ENCODE data around the gene TRIOBP.
"Not testable (repeated sequence)": the region's sequence is repeated elsewhere in the genome, so short reads cannot be mapped to it uniquely, and the experiment has no call there.

TRIOBP gene

GRCh38 chr22:37696657-37697537 is at the start of gene TRIOBP:
TSS of gene TRIOBP (plus strand) at chr22:37697048. CDS start at chr22:37701366, 4,318 bp downstream.
- Histone ChIP-seq H3K36me3 (ENCODE audit: insufficient read depth, low read depth, low read length) (peaks cover 36% of the 10 kb centered on the region), H3K27me3 (ENCODE audit: insufficient read depth, low read length) (no peaks in the 10 kb centered on the region), H3K27ac (ENCODE audit: low read length) (peak within 1 kb of the TSS; percentile 82), H3K4me1 (ENCODE audit: insufficient read depth, low read length) (peaks cover 5% of the 10 kb centered on the region; the same call in 1 of the 2 replicates), H3K9ac (ENCODE audit: low read depth, low read length) (peak within 1 kb of the TSS; percentile 87; the same call in 1 of the 2 replicates), H3K9me3 (ENCODE audit: insufficient read depth, low read depth, low read length) (no peaks in the 10 kb centered on the region), H3K4me3 (ENCODE audit: low read length) (peak within 1 kb of the TSS; percentile 91)

- Histone ChIP-seq H3K27me3 (ENCODE audit: insufficient read depth, low read length) (no peaks in the 10 kb centered on the region), H3K4me3 (ENCODE audit: low read length) (no peak overlapping the region), H3K4me1 (ENCODE audit: insufficient read depth, low read length) (no peaks in the 10 kb centered on the region), H3K9me3 (ENCODE audit: insufficient read depth, low read depth, low read length) (no peaks in the 10 kb centered on the region), H3K27ac (ENCODE audit: low read length) (no peak overlapping the region), H3K9ac (ENCODE audit: low read depth, low read length) (no peak overlapping the region), H3K36me3 (ENCODE audit: insufficient read depth, low read depth, low read length) (peaks cover 62% of the 10 kb centered on the region)
Observed at GRCh38 chr22:37647317-37647716, 49.5 kb upstream of the TRIOBP start.

- no peaks in the 10 kb centered on the region for H3K27me3 ChIP-seq (ENCODE audit: insufficient read depth, low read length)
- H3K9me3 ChIP-seq (ENCODE audit: insufficient read depth, low read depth, low read length) = no peaks in the 10 kb centered on the region
- H3K4me1 ChIP-seq (ENCODE audit: insufficient read depth, low read length) = no peaks in the 10 kb centered on the region
- H3K36me3 ChIP-seq (ENCODE audit: insufficient read depth, low read depth, low read length) = peaks cover 61% of the 10 kb centered on the region
- no peak overlapping the region for H3K4me3 ChIP-seq (ENCODE audit: low read length)
- H3K9ac ChIP-seq (ENCODE audit: low read depth, low read length) = no peak overlapping the region
- H3K27ac ChIP-seq (ENCODE audit: low read length) = no peak overlapping the region
Observed at GRCh38 chr22:37647928-37648327, 48.9 kb upstream of the TRIOBP start.

- Histone ChIP-seq H3K9me3 (ENCODE audit: insufficient read depth, low read depth, low read length) (no peaks in the 10 kb centered on the region), H3K27ac (ENCODE audit: low read length) (no peak overlapping the region), H3K36me3 (ENCODE audit: insufficient read depth, low read depth, low read length) (peaks cover 51% of the 10 kb centered on the region), H3K27me3 (ENCODE audit: insufficient read depth, low read length) (no peaks in the 10 kb centered on the region), H3K4me3 (ENCODE audit: low read length) (no peak overlapping the region), H3K9ac (ENCODE audit: low read depth, low read length) (no peak overlapping the region), H3K4me1 (ENCODE audit: insufficient read depth, low read length) (no peaks in the 10 kb centered on the region)
Observed at GRCh38 chr22:37650463-37651136, 46.2 kb upstream of the TRIOBP start.

GRCh38 chr22:37654563-37655251 is 42.1 kb upstream of the TRIOBP start:
- H3K9ac ChIP-seq (ENCODE audit: low read depth, low read length) = no peak overlapping the region
- 0 out of 2 replicates have a peak, but pooled peaks cover 3% of the 10 kb centered on the region for H3K4me1 ChIP-seq (ENCODE audit: insufficient read depth, low read length)
- H3K27me3 ChIP-seq (ENCODE audit: insufficient read depth, low read length) = no peaks in the 10 kb centered on the region
- peaks cover 37% of the 10 kb centered on the region for H3K36me3 ChIP-seq (ENCODE audit: insufficient read depth, low read depth, low read length)
- H3K4me3 ChIP-seq (ENCODE audit: low read length) = no peak overlapping the region
- no peak overlapping the region for H3K27ac ChIP-seq (ENCODE audit: low read length)
- no peaks in the 10 kb centered on the region for H3K9me3 ChIP-seq (ENCODE audit: insufficient read depth, low read depth, low read length)

GRCh38 chr22:37655252-37655563 is 41.6 kb upstream of the TRIOBP start:
- H3K4me1 ChIP-seq (ENCODE audit: insufficient read depth, low read length) = 0 out of 2 replicates have a peak, but pooled peaks cover 4% of the 10 kb centered on the region
- H3K4me3 ChIP-seq (ENCODE audit: low read length) = no peak overlapping the region
- H3K9me3 ChIP-seq (ENCODE audit: insufficient read depth, low read depth, low read length) = no peaks in the 10 kb centered on the region
- H3K27ac ChIP-seq (ENCODE audit: low read length) = no peak overlapping the region
- peaks cover 32% of the 10 kb centered on the region for H3K36me3 ChIP-seq (ENCODE audit: insufficient read depth, low read depth, low read length)
- H3K27me3 ChIP-seq (ENCODE audit: insufficient read depth, low read length) = no peaks in the 10 kb centered on the region
- no peak overlapping the region for H3K9ac ChIP-seq (ENCODE audit: low read depth, low read length)

GRCh38 chr22:37656583-37656982 is 40.3 kb upstream of the TRIOBP start:
- not testable (repeated sequence) for H3K4me1 ChIP-seq (ENCODE audit: insufficient read depth, low read length); H3K9ac ChIP-seq (ENCODE audit: low read depth, low read length); H3K9me3 ChIP-seq (ENCODE audit: insufficient read depth, low read depth, low read length); H3K27me3 ChIP-seq (ENCODE audit: insufficient read depth, low read length); H3K4me3 ChIP-seq (ENCODE audit: low read length); H3K27ac ChIP-seq (ENCODE audit: low read length)
- H3K36me3 ChIP-seq (ENCODE audit: insufficient read depth, low read depth, low read length) = peaks cover 19% of the 10 kb centered on the region

GRCh38 chr22:37657590-37658132 is 39.2 kb upstream of the TRIOBP start:
- Histone ChIP-seq H3K36me3 (ENCODE audit: insufficient read depth, low read depth, low read length) (peaks cover 12% of the 10 kb centered on the region), H3K27ac (ENCODE audit: low read length) (no peak overlapping the region)

GRCh38 chr22:37658133-37659065 is 38.4 kb upstream of the TRIOBP start, which contains the start of gene PDXP:
TSS of gene PDXP (plus strand) at chr22:37658723. CDS start at chr22:37658783, 60 bp downstream.
- no peak within 1 kb of the TSS for H3K27ac ChIP-seq (ENCODE audit: low read length)
- no peaks in the 10 kb centered on the region for H3K27me3 ChIP-seq (ENCODE audit: insufficient read depth, low read length)
- peaks cover 6% of the 10 kb centered on the region; the same call in 1 of the 2 replicates for H3K36me3 ChIP-seq (ENCODE audit: insufficient read depth, low read depth, low read length)
- no peaks in the 10 kb centered on the region for H3K9me3 ChIP-seq (ENCODE audit: insufficient read depth, low read depth, low read length)
- peak within 1 kb of the TSS; percentile 83; the same call in 1 of the 2 replicates for H3K9ac ChIP-seq (ENCODE audit: low read depth, low read length)
- peak within 1 kb of the TSS; percentile 69 for H3K4me3 ChIP-seq (ENCODE audit: low read length)
- H3K4me1 ChIP-seq (ENCODE audit: insufficient read depth, low read length) = 0 out of 2 replicates have a peak, but pooled peaks cover 4% of the 10 kb centered on the region

More at GRCh38 chr22:37657590-37658132, 39.2 kb upstream of the TRIOBP start:
- Histone ChIP-seq H3K4me1 (ENCODE audit: insufficient read depth, low read length) (0 out of 2 replicates have a peak, but pooled peaks cover 4% of the 10 kb centered on the region), H3K4me3 (ENCODE audit: low read length) (peak overlapping the region; percentile 69), H3K27me3 (ENCODE audit: insufficient read depth, low read length) (no peaks in the 10 kb centered on the region), H3K9me3 (ENCODE audit: insufficient read depth, low read depth, low read length) (no peaks in the 10 kb centered on the region), H3K9ac (ENCODE audit: low read depth, low read length) (peak overlapping the region; percentile 60; the same call in 1 of the 2 replicates)

GRCh38 chr22:37659066-37659896 is 37.6 kb upstream of the TRIOBP start:
- 0 out of 2 replicates have a peak, but pooled peaks cover 4% of the 10 kb centered on the region for H3K4me1 ChIP-seq (ENCODE audit: insufficient read depth, low read length)
- H3K36me3 ChIP-seq (ENCODE audit: insufficient read depth, low read depth, low read length) = no peaks in the 10 kb centered on the region; the same call in 1 of the 2 replicates
- H3K9ac ChIP-seq (ENCODE audit: low read depth, low read length) = peak overlapping the region; percentile 83; the same call in 1 of the 2 replicates
- H3K4me3 ChIP-seq (ENCODE audit: low read length) = peak overlapping the region; percentile 69
- no peaks in the 10 kb centered on the region for H3K27me3 ChIP-seq (ENCODE audit: insufficient read depth, low read length)
- no peaks in the 10 kb centered on the region for H3K9me3 ChIP-seq (ENCODE audit: insufficient read depth, low read depth, low read length)
- H3K27ac ChIP-seq (ENCODE audit: low read length) = no peak overlapping the region
